Measurements from ENCODE around the gene PLAAT1.

DNA sequence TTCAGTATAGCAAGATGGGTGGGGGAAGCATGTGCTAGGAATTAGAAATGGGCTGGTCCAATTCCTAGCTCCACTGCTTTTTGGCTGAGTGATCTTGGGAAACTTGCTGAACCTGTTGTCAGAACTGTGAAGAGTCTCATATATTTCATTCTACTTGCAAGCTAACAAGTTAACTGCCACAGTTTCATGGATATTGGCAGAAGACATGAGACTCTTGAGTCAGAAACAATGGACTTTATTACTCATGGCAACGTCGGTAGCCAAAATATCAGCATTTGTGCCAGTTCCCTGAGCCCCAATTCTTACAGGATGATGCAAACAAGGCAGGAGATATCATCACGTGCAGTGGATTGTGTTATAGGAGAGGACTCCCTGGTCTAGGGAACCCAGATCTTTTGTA lies 26.6 kb upstream of the PLAAT1 start:
- TF ChIP-seq, protein P1, sequence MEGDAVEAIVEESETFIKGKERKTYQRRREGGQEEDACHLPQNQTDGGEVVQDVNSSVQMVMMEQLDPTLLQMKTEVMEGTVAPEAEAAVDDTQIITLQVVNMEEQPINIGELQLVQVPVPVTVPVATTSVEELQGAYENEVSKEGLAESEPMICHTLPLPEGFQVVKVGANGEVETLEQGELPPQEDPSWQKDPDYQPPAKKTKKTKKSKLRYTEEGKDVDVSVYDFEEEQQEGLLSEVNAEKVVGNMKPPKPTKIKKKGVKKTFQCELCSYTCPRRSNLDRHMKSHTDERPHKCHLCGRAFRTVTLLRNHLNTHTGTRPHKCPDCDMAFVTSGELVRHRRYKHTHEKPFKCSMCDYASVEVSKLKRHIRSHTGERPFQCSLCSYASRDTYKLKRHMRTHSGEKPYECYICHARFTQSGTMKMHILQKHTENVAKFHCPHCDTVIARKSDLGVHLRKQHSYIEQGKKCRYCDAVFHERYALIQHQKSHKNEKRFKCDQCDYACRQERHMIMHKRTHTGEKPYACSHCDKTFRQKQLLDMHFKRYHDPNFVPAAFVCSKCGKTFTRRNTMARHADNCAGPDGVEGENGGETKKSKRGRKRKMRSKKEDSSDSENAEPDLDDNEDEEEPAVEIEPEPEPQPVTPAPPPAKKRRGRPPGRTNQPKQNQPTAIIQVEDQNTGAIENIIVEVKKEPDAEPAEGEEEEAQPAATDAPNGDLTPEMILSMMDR (IDR thresholded peaks at IDR 0.05), result no peak
- TF ChIP-seq POLR2A (IDR thresholded peaks at IDR 0.05), result no peak
- no peak for TF ChIP-seq POLR2AphosphoS5 (IDR thresholded peaks at IDR 0.05)

Measured in stomach (tissue), 4 donors.